HL-60 (cell line): ENCODE results near the gene TACO1.

Experiments
- CTCF ChIP-seq: IDR thresholded peaks from one replicate; pipeline ENCODE4 v1.5.1; 2011; ENCODE audit warnings: low read length, control low read depth, inconsistent platforms; ENCODE audit not compliant: insufficient read depth
- SPI1 ChIP-seq: IDR thresholded peaks from 2 replicates; pipeline ENCODE4 v1.6.1; 2012; ENCODE audit warnings: low read depth, mild to moderate bottlenecking, borderline replicate concordance

GRCh38 chr17:63578027-63578768 lies 22.5 kb upstream of the TACO1 start:
- TF ChIP-seq CTCF (no peak), SPI1 (no peak)
